Epithelial cell of alveolus of lung (primary cell): ENCODE results near the gene GNAT1. TPM values are rescaled to one million over a fixed set of nuclear protein-coding genes. Genes with fewer than 3 reads are reported as not detected.

Experiments used
- total RNA-seq: library from RNA; depleted of rRNA; stranded (reverse); fragments of >200 nt; gene quantifications from 2 replicates; pipeline ENCODE4 v1.2.1, GENCODE V29; 2015

GNAT1 gene
- total RNA-seq, result not detected in 2 replicates

DNA sequence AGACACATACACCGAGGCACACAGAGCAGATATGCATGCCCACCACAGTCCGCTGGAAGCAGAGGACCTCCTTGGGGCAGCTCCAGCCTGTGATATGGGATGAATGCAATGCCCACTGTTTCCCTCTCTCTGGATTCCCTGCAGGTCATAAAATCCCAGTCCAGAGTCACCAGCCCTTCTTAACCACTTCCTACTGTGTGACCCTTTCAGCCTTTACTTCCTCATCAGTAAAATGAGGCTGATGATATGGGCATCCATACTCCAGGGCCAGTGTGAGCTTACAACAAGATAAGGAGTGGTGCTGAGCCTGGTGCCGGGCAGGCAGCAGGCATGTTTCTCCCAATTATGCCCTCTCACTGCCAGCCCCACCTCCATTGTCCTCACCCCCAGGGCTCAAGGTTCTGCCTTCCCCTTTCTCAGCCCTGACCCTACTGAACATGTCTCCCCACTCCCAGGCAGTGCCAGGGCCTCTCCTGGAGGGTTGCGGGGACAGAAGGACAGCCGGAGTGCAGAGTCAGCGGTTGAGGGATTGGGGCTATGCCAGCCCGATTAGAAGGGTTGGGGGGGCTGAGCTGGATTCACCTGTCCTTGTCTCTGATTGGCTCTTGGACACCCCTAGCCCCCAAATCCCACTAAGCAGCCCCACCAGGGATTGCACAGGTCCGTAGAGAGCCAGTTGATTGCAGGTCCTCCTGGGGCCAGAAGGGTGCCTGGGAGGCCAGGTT, at the start of gene GNAT1:
Gene GNAT1 (plus strand): TSS at position 675 of the 725 bp plus-strand sequence. CDS start 116 bp downstream, outside the sequence.

DNA sequence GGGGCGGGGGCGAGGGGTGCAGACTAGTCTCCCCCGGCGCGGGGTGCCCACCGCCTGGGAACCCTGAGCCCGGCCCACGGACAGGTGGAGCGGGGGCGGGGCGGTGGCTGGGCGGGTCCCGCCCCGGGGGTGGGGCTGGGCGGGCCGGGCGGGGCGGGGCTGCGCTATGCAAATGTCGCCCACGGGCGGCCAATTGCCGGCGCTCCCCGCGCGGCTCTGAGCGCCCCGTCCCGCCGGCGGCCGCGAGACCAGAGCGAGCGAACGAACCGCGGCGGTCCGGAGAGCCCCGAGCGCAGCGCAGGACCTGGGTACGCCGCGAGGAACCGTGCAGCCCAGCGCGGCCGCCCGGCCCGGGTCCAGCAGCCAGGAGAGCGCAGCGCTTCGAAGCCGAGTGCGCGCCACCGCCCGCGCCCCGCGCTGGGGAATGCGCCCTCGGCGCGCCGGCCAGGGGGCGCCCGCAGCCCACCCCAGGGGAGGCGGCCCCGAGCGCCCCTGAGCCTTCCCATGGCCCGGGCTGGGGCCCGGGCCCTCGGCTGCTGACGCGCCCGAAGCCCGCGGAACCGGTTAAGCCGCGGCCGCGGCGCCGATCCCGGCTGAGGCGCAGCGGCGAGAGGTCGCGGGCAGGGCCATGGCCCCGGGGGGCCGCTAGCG, 36.4 kb upstream of the GNAT1 start, which contains the start of gene SEMA3F:
Gene SEMA3F (plus strand): TSS at position 485 of the 651 bp plus-strand sequence. CDS start 4,299 bp downstream, outside the sequence.

DNA sequence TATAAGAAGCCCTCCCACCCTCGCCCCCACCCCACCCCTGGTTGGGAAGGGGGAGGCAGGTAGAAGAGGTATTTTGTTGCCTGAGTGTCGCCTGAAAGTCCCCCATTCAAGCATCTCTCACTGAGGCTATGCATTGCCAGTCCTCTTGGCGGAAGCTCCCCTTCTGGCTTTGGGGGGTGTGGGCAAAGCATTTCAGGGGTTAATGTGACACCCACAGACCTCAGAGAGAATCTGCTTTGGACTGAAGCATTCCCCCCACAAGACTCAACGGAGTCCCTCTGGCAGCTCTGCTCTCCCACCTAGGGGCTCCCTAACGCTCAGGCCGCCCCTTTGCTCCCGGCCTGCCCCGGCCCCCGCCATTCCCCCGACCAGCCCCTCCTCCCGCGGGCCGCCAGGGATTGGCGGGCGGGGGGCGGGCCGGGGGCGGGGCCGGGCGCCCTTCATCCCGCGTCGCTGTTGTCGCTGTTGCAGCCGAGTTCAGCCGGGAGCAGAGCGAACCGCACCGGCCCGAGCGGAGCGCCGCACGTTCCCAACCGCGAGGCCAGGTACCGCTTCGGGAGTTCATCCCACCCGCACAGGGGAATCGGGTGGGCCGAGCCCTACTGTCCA, 13.5 kb downstream of the GNAT1 start, which contains the start of gene SLC38A3:
Gene SLC38A3 (plus strand): TSS at position 468 of the 609 bp plus-strand sequence. CDS start 8,929 bp downstream, outside the sequence.

DNA sequence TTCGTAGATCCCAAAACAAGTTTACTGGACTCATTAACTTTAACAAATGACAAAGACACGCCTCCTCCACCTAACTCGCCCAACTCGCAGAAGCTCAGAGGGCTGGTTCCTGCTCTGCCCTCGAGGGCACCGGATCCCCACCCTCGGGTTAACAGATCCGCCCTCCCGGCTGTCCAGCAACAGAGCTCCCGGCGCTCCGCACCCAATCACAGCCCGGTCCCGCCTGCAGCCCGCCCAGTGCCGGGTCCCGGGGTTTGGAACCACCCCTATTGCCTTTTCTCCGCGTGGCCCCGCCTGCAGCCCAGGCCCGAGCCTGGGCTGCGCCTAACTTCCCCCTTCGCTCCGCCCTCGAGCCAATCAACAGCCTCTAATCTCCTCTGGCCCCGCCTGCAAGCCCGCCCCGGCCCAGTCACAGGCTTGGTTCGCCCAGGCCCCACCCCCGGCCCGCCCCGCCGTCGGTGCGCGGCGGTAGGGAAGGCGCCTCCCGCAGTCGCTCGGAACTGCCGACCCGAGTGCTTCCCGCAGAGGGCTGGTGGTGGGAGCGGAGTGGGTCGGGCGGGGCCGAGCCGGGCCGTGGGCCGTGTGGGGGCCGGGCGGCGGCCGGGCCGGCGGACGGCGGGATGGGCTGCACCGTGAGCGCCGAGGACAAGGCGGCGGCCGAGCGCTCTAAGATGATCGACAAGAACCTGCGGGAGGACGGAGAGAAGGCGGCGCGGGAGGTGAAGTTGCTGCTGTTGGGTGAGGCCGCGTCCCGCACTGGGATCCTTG, 44.5 kb downstream of the GNAT1 start, which contains the start of gene GNAI2:
Gene GNAI2 (plus strand): TSS at position 489 of the 768 bp plus-strand sequence. CDS start 132 bp downstream, at position 621.

Other genes starting within 250 kb of the GNAT1 start
- 34.4 and 89.8 TPM in 2 replicates for gene RBM5, start 102.7 kb upstream of the GNAT1 start, total RNA-seq
- 12.4 and 40.2 TPM in 2 replicates for gene SEMA3F, start 36.3 kb upstream of the GNAT1 start, total RNA-seq
- 0.40 TPM in 1 of 2 replicates, not detected in the other for gene SLC38A3, start 13.7 kb downstream of the GNAT1 start, total RNA-seq
- gene GNAI2, start 44.6 kb downstream of the GNAT1 start, total RNA-seq, result 137 and 271 TPM in 2 replicates
- gene SEMA3B, start 77.5 kb downstream of the GNAT1 start, total RNA-seq, result 3.1 and 26.3 TPM in 2 replicates
- not detected in 2 replicates for gene LSMEM2, start 87.5 kb downstream of the GNAT1 start, total RNA-seq
- gene IFRD2, start 100.8 kb downstream of the GNAT1 start, total RNA-seq, result 39.0 and 86.2 TPM in 2 replicates
- 7.4 and 13.4 TPM in 2 replicates for gene HYAL3, start 107.8 kb downstream of the GNAT1 start, total RNA-seq
- 12.3 and 14.3 TPM in 2 replicates for gene NAA80, start 107.8 kb downstream of the GNAT1 start, total RNA-seq
- 1.3 and 4.5 TPM in 2 replicates for gene HYAL1, start 112.0 kb downstream of the GNAT1 start, total RNA-seq
- gene HYAL2, start 131.1 kb downstream of the GNAT1 start, total RNA-seq, result 68.3 and 88.3 TPM in 2 replicates
- 17.6 and 45.5 TPM in 2 replicates for gene TUSC2, start 136.6 kb downstream of the GNAT1 start, total RNA-seq
- gene RASSF1, start 149.2 kb downstream of the GNAT1 start, total RNA-seq, result 31.2 and 42.7 TPM in 2 replicates
- 0.48 and 1.4 TPM in 2 replicates for gene ZMYND10, start 154.1 kb downstream of the GNAT1 start, total RNA-seq
- gene NPRL2, start 159.2 kb downstream of the GNAT1 start, total RNA-seq, result 15.4 and 16.0 TPM in 2 replicates
- 29.9 and 33.4 TPM in 2 replicates for gene CYB561D2, start 159.3 kb downstream of the GNAT1 start, total RNA-seq
- gene TMEM115, start 167.9 kb downstream of the GNAT1 start, total RNA-seq, result 59.6 and 74.7 TPM in 2 replicates